HFF-Myc (cell line): Measurements from ENCODE around the gene MCRS1.

ENCODE experiments used
- DNase-seq: peaks from one replicate; pipeline ENCODE4 v3.0.0-alpha.2; 2011; ENCODE audit warnings: low read depth; ENCODE audit errors: extremely low read depth
- H3K4me3 ChIP-seq: replicated peaks from 2 replicates; pipeline ENCODE4 v1.5.1; 2011; ENCODE audit warnings: low read depth, mild to moderate bottlenecking, control low read depth, low read length
- CTCF ChIP-seq: IDR thresholded peaks from 2 replicates; pipeline ENCODE4 v1.5.1; 2012; ENCODE audit warnings: mild to moderate bottlenecking, low read depth, low read length, control low read depth; ENCODE audit errors: missing control alignments

The MCRS1 gene

DNA sequence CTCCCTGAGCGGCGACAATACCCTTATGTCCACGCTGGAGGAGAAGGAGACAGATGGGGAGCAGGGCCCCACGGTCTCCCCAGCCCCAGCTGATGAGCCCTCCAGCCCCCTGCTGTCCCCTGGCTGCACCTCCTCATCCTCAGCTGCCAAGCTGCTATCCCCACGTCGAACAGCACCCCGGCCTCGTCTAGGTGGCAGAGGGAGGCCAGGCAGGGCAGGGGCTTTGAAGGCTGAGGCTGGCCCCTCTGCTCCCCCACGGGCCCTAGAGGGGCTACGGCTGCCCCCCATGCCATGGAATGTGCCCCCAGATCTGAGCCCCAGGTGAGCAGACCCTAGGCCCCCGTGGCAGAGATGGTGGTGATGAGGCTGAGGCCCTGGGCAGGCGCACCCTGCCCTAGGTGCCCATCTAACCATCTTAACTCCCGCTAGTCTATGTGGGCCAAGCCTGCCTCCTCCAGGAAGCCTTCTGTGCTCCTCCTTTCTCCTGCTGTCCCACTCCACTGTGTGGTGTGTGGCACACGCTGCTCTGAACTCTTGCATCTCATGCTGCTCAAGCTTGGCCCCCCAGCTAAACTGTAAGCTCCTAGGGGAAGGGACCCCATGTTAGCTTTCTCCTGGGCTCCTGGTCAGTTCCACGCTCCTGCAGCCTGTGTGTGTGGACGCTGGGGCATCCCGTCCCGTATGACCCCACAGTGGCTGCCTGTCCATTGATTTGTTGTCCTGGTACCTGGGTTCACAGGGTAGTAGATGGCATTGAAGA lies 12.1 kb downstream of the MCRS1 start:
- TF ChIP-seq CTCF: no peak
- no peak for DNase-seq
- H3K4me3 ChIP-seq: no peak overlapping the region

GRCh38 chr12:49554266-49554665 lies 13.7 kb downstream of the MCRS1 start:
- H3K4me3 ChIP-seq: no peak overlapping the region
- no peak for TF ChIP-seq CTCF
- DNase-seq: no peak

GRCh38 chr12:49553512-49554088 lies 14.3 kb downstream of the MCRS1 start:
- H3K4me3 ChIP-seq: no peak overlapping the region
- peak; percentile 38 for TF ChIP-seq CTCF
- DNase-seq: no peak

GRCh38 chr12:49552899-49553298 lies 15.0 kb downstream of the MCRS1 start:
- no peak overlapping the region for H3K4me3 ChIP-seq
- no peak for TF ChIP-seq CTCF
- no peak for DNase-seq

DNA sequence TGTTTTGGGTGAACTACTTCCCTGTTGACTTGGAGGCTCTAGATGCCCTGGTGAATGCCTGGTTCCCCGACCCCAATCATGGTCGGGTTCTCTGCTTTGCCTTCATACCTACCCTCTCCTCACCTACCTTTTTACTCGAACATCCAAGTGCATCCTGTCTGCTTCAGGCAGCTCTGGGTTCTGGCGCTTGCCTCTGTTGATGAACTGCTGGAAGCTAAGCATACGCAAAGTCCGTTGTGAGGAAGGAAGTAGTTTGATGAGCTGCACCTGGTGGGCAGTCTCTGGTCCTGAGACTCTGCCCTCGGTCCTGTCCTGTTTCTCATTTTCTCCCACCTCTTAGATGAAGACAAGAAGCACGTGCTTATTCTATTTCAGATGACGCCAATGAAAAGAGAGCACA lies 15.5 kb downstream of the MCRS1 start:
- no peak overlapping the region for H3K4me3 ChIP-seq
- DNase-seq: no peak
- no peak for TF ChIP-seq CTCF

DNA sequence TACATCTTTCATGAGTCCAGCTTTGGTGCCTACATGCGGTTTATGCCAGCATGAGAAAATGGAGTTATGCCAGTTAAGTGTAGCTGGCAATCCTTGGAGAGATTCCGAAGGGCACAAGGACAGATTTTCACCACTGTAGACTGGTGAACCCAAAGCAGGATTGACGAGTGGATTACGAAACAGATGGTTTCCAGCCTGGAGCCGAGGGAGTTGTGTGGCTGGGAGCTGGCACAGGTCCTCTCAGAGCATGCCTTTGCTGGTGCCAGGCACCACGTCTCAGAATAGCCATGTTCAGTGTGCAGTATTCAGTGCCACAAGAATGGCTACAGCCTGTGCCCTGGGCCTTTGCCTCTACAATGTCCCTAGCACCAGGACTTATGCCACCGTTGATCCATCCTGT lies 15.9 kb downstream of the MCRS1 start:
- DNase-seq: no peak
- H3K4me3 ChIP-seq: no peak overlapping the region
- TF ChIP-seq CTCF: no peak

DNA sequence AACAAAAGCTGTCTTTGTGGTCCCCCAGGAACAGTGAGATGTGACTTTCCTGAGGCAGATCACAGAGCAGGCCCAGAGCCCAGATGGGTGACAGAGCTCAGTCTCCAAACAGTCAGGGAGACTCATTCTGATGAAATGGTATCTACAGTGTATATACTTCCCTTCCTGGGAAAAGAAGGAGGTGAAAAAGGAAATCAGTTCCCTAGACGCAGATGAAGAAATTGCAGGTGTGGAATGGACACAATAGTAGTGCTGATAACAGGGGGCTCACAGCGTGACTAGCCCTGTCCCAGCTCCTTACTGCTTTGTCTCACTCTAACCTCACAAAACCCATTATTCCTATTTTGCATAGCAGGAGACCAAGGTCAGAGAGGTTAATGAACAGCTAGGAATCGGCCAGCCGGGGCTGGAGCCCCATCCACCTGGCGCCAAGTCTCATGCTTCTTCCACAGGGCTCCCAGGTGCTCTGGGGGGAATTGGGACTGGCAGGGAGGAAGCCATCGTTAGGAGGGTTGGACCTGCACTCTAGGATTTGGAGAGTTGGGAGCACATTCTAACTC lies 17.2 kb downstream of the MCRS1 start:
- no peak for TF ChIP-seq CTCF
- no peak for DNase-seq

More for the DNA sequence above, 17.2 kb downstream of the MCRS1 start:
- H3K4me3 ChIP-seq: no peak overlapping the region
